ENCODE results near the gene CHMP2B.

The CHMP2B gene

GRCh38 chr3:87219611-87220010 lies 7.5 kb upstream of the CHMP2B start:
- Histone ChIP-seq H3K27me3 (ENCODE audit: insufficient read depth, poor library complexity, severe bottlenecking) (no peaks in the 10 kb centered on the region), H3K4me3 (replicated peaks; ENCODE audit: insufficient read depth, low read length) (no peak overlapping the region), H3K27ac (replicated peaks) (no peak overlapping the region)
- TF ChIP-seq GABPA (IDR thresholded peaks at IDR 0.05; ENCODE audit: low read depth) (no peak), CTCF (IDR thresholded peaks at IDR 0.05; ENCODE audit: insufficient read depth, low read length) (no peak), SPI1 (IDR thresholded peaks at IDR 0.05; ENCODE audit: borderline replicate concordance, low read depth) (no peak)
- TF ChIP-seq, protein P1, sequence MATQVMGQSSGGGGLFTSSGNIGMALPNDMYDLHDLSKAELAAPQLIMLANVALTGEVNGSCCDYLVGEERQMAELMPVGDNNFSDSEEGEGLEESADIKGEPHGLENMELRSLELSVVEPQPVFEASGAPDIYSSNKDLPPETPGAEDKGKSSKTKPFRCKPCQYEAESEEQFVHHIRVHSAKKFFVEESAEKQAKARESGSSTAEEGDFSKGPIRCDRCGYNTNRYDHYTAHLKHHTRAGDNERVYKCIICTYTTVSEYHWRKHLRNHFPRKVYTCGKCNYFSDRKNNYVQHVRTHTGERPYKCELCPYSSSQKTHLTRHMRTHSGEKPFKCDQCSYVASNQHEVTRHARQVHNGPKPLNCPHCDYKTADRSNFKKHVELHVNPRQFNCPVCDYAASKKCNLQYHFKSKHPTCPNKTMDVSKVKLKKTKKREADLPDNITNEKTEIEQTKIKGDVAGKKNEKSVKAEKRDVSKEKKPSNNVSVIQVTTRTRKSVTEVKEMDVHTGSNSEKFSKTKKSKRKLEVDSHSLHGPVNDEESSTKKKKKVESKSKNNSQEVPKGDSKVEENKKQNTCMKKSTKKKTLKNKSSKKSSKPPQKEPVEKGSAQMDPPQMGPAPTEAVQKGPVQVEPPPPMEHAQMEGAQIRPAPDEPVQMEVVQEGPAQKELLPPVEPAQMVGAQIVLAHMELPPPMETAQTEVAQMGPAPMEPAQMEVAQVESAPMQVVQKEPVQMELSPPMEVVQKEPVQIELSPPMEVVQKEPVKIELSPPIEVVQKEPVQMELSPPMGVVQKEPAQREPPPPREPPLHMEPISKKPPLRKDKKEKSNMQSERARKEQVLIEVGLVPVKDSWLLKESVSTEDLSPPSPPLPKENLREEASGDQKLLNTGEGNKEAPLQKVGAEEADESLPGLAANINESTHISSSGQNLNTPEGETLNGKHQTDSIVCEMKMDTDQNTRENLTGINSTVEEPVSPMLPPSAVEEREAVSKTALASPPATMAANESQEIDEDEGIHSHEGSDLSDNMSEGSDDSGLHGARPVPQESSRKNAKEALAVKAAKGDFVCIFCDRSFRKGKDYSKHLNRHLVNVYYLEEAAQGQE (IDR thresholded peaks at IDR 0.05; ENCODE audit: insufficient replicate concordance, low read depth) = no peak
- no peak for DNase-seq (ENCODE audit: low read depth in 1 of 2, low spot score in 1 of 2)

DNA sequence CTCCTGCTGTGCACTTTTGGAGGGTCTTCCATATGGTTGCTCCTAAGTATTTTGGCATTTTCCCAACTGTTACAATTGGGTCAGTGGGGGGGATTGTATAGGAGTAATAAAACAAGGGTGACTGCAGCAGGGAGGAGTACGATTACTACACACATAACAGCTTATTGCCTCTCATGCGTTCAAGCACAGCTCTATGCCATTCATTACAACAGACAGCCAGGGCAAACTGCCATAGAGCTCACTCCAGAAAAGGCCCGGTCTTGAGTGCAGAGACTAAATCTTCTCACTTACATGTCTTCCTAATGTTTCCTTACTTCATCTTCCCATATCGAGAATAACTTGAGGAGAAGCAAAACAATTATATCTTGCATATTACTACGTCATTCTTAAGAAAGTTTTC lies 1.4 kb upstream of the CHMP2B start:
- DNase-seq (ENCODE audit: low read depth in 1 of 2, low spot score in 1 of 2) = no peak
- no peak for TF ChIP-seq GABPA (IDR thresholded peaks at IDR 0.05; ENCODE audit: low read depth)
- TF ChIP-seq SPI1 (IDR thresholded peaks at IDR 0.05; ENCODE audit: borderline replicate concordance, low read depth) = no peak
- TF ChIP-seq, protein P1 (IDR thresholded peaks at IDR 0.05; ENCODE audit: insufficient replicate concordance, low read depth) = no peak
- TF ChIP-seq POLR2AphosphoS5 (IDR thresholded peaks at IDR 0.05; ENCODE audit: low read depth) = no peak
- no peak for TF ChIP-seq CTCF (IDR thresholded peaks at IDR 0.05; ENCODE audit: insufficient read depth, low read length)
- Histone ChIP-seq H3K27ac (replicated peaks) (no peak overlapping the region), H3K27me3 (ENCODE audit: insufficient read depth, poor library complexity, severe bottlenecking) (no peaks in the 10 kb centered on the region), H3K4me3 (replicated peaks; ENCODE audit: insufficient read depth, low read length) (no peak overlapping the region)

- DNase-seq (ENCODE audit: low read depth in 1 of 2, low spot score in 1 of 2) = no peak
- H3K27ac ChIP-seq (replicated peaks) = peak overlapping the region; percentile 80
- H3K4me3 ChIP-seq (replicated peaks; ENCODE audit: insufficient read depth, low read length) = peak overlapping the region; percentile 62
- no peaks in the 10 kb centered on the region for H3K27me3 ChIP-seq (ENCODE audit: insufficient read depth, poor library complexity, severe bottlenecking)
- TF ChIP-seq POLR2AphosphoS5 (IDR thresholded peaks at IDR 0.05; ENCODE audit: low read depth) (no peak), GABPA (IDR thresholded peaks at IDR 0.05; ENCODE audit: low read depth) (no peak), SPI1 (IDR thresholded peaks at IDR 0.05; ENCODE audit: borderline replicate concordance, low read depth) (no peak)
Measured at GRCh38 chr3:87227835-87228144, 681 bp downstream of the CHMP2B start.

GRCh38 chr3:87228316-87228715 lies 1.2 kb downstream of the CHMP2B start:
- DNase-seq (ENCODE audit: low read depth in 1 of 2, low spot score in 1 of 2) = no peak
- TF ChIP-seq SPI1 (IDR thresholded peaks at IDR 0.05; ENCODE audit: borderline replicate concordance, low read depth) (no peak), GABPA (IDR thresholded peaks at IDR 0.05; ENCODE audit: low read depth) (no peak), CTCF (IDR thresholded peaks at IDR 0.05; ENCODE audit: insufficient read depth, low read length) (no peak), POLR2AphosphoS5 (IDR thresholded peaks at IDR 0.05; ENCODE audit: low read depth) (no peak)
- TF ChIP-seq, protein P1 (IDR thresholded peaks at IDR 0.05; ENCODE audit: insufficient replicate concordance, low read depth) = no peak
- Histone ChIP-seq H3K27ac (replicated peaks) (no peak overlapping the region), H3K4me3 (replicated peaks; ENCODE audit: insufficient read depth, low read length) (no peak overlapping the region), H3K27me3 (ENCODE audit: insufficient read depth, poor library complexity, severe bottlenecking) (no peaks in the 10 kb centered on the region)

Data from HL-60 (cell line).